Astrocyte (in vitro differentiated cells and primary cell): ENCODE data around the gene TP53AIP1. TPM values are rescaled to one million over a fixed set of nuclear protein-coding genes. Genes with fewer than 3 reads are reported as not detected.
A peak's percentile ranks its signal among the peaks of the same experiment; 100 is the strongest.

ENCODE experiments used
- DNase-seq: peaks from one replicate; pipeline ENCODE4 v3.0.0-alpha.2; 2010; ENCODE audit warnings: low read depth
- FAIRE-seq: peaks from 2 replicates; lab custom pipeline; 2011; peaks lifted over from hg19 to GRCh38; lab: Jason Lieb, UNC
- H2AFZ ChIP-seq: 2 replicates; pipeline ENCODE4 v1.6.0; 2012; ENCODE audit warnings: low read depth, low read length, inconsistent platforms
- H3K27ac ChIP-seq: 2 replicates; pipeline ENCODE4 v1.5.1; 2011; ENCODE audit warnings: low read depth, low read length, inconsistent platforms
- H3K27me3 ChIP-seq: 2 replicates; pipeline ENCODE4 v1.6.0; 2011; ENCODE audit warnings: low read length, inconsistent platforms; ENCODE audit not compliant: insufficient read depth
- H3K36me3 ChIP-seq: 2 replicates; pipeline ENCODE4 v1.5.1; 2011; ENCODE audit warnings: low read length, inconsistent platforms; ENCODE audit not compliant: insufficient read depth
- H3K4me1 ChIP-seq: 2 replicates; pipeline ENCODE4 v1.5.1; 2011; ENCODE audit warnings: low read length, inconsistent platforms; ENCODE audit not compliant: insufficient read depth
- H3K4me2 ChIP-seq: 2 replicates; pipeline ENCODE4 v1.6.0; 2012; ENCODE audit warnings: low read length, inconsistent platforms
- H3K4me3 ChIP-seq: 2 replicates; pipeline ENCODE4 v1.5.1; 2011; ENCODE audit warnings: low read depth, mild to moderate bottlenecking, low read length, inconsistent platforms; ENCODE audit not compliant: insufficient read depth
- H3K79me2 ChIP-seq: 2 replicates; pipeline ENCODE4 v1.6.0; 2012; ENCODE audit warnings: mild to moderate bottlenecking, low read length, inconsistent platforms; ENCODE audit not compliant: insufficient read depth
- H3K9ac ChIP-seq: 2 replicates; pipeline ENCODE4 v1.6.0; 2012; ENCODE audit warnings: mild to moderate bottlenecking, low read length, inconsistent platforms
- H3K9me3 ChIP-seq: 2 replicates; pipeline ENCODE4 v1.5.1; 2012; ENCODE audit warnings: low read depth, mild to moderate bottlenecking, low read length, inconsistent platforms; ENCODE audit not compliant: insufficient read depth
- H4K20me1 ChIP-seq: 2 replicates; pipeline ENCODE4 v1.6.0; 2012; ENCODE audit warnings: low read length, inconsistent platforms; ENCODE audit not compliant: insufficient read depth
- H3K27ac Mint-ChIP-seq: one replicate; pipeline ENCODE4 v1.8.0; 2021; ENCODE audit warnings: mild to moderate bottlenecking, mixed read lengths; ENCODE audit not compliant: unreplicated experiment
- H3K27me3 Mint-ChIP-seq: one replicate; pipeline ENCODE4 v1.8.0; 2021; ENCODE audit warnings: low read depth, mixed read lengths; ENCODE audit not compliant: unreplicated experiment
- H3K36me3 Mint-ChIP-seq: one replicate; pipeline ENCODE4 v1.8.0; 2021; ENCODE audit warnings: low read depth, mixed read lengths; ENCODE audit not compliant: unreplicated experiment
- H3K4me1 Mint-ChIP-seq: one replicate; pipeline ENCODE4 v1.8.0; 2021; ENCODE audit warnings: low read depth, mixed read lengths; ENCODE audit not compliant: unreplicated experiment
- H3K4me3 Mint-ChIP-seq: one replicate; pipeline ENCODE4 v1.8.0; 2021; ENCODE audit warnings: mild to moderate bottlenecking, moderate library complexity, mixed read lengths; ENCODE audit not compliant: unreplicated experiment
- H3K9me3 Mint-ChIP-seq: one replicate; pipeline ENCODE4 v1.8.0; 2021; ENCODE audit warnings: mild to moderate bottlenecking, mixed read lengths; ENCODE audit not compliant: unreplicated experiment
- CTCF ChIP-seq: IDR thresholded peaks from 2 replicates; pipeline ENCODE4 v1.5.1; 2011; ENCODE audit warnings: low read depth, mild to moderate bottlenecking, inconsistent platforms, low read length, moderate library complexity; ENCODE audit not compliant: insufficient read depth
- EZH2 ChIP-seq: IDR thresholded peaks from 2 replicates; pipeline ENCODE4 v1.6.1; 2012; ENCODE audit warnings: mild to moderate bottlenecking, low read length, inconsistent platforms; ENCODE audit not compliant: insufficient read depth
- total RNA-seq: library from RNA; stranded (reverse); gene quantifications from 2 replicates; pipeline ENCODE4 v1.2.1, GENCODE V29; 2021

Gene TP53AIP1
- total RNA-seq, 1 donor from 2014 or later: 0.20 TPM

GRCh38 chr11:128965485-128965884 lies 22.8 kb upstream of the TP53AIP1 start:
- no peak overlapping the region for H3K27ac ChIP-seq
- H4K20me1 ChIP-seq: no peaks in the 10 kb centered on the region
- no peaks in the 10 kb centered on the region for H3K27me3 ChIP-seq
- Mint-ChIP-seq H3K4me3 (no peak overlapping the region), H3K4me1 (peaks cover 5% of the 10 kb centered on the region), H3K27me3 (no peaks in the 10 kb centered on the region), H3K27ac (no peak overlapping the region), H3K36me3 (peaks cover 17% of the 10 kb centered on the region), H3K9me3 (no peaks in the 10 kb centered on the region)
- FAIRE-seq: no peak
- no peak overlapping the region for H3K9ac ChIP-seq
- no peaks in the 10 kb centered on the region for H3K9me3 ChIP-seq
- no peak overlapping the region for H2AFZ ChIP-seq
- TF ChIP-seq CTCF (no peak), EZH2 (no peak)
- no peaks in the 10 kb centered on the region for H3K79me2 ChIP-seq
- no peaks in the 10 kb centered on the region for H3K4me1 ChIP-seq
- DNase-seq: no peak
- H3K36me3 ChIP-seq: peaks cover 4% of the 10 kb centered on the region
- no peak overlapping the region for H3K4me2 ChIP-seq
- H3K4me3 ChIP-seq: no peak overlapping the region

GRCh38 chr11:128964463-128964930 lies 21.8 kb upstream of the TP53AIP1 start:
- no peaks in the 10 kb centered on the region for H3K27me3 Mint-ChIP-seq
- DNase-seq (no peak), FAIRE-seq (no peak)
- no peak overlapping the region for H3K4me3 Mint-ChIP-seq
- Histone ChIP-seq H3K9me3 (no peaks in the 10 kb centered on the region), H4K20me1 (no peaks in the 10 kb centered on the region), H3K4me3 (no peak overlapping the region), H3K9ac (no peak overlapping the region), H3K4me1 (no peaks in the 10 kb centered on the region), H3K4me2 (no peak overlapping the region), H3K27me3 (no peaks in the 10 kb centered on the region), H3K79me2 (no peaks in the 10 kb centered on the region), H3K27ac (no peak overlapping the region), H3K36me3 (peaks cover under 1% of the 10 kb centered on the region), H2AFZ (no peak overlapping the region)
- H3K4me1 Mint-ChIP-seq: peaks cover 5% of the 10 kb centered on the region
- TF ChIP-seq EZH2 (no peak), CTCF (no peak)
- peaks cover 7% of the 10 kb centered on the region for H3K36me3 Mint-ChIP-seq
- H3K27ac Mint-ChIP-seq: no peak overlapping the region
- H3K9me3 Mint-ChIP-seq: no peaks in the 10 kb centered on the region

GRCh38 chr11:128963744-128964325 lies 21.2 kb upstream of the TP53AIP1 start:
- no peaks in the 10 kb centered on the region for H3K9me3 Mint-ChIP-seq

More at GRCh38 chr11:128963744-128964325, 21.2 kb upstream of the TP53AIP1 start:
- no peaks in the 10 kb centered on the region for H3K27me3 Mint-ChIP-seq
- DNase-seq: peak; percentile 18
- no peak overlapping the region for H3K9ac ChIP-seq
- H3K4me1 ChIP-seq: no peaks in the 10 kb centered on the region
- no peaks in the 10 kb centered on the region for H4K20me1 ChIP-seq
- peaks cover 7% of the 10 kb centered on the region for H3K36me3 Mint-ChIP-seq
- H3K4me3 ChIP-seq: no peak overlapping the region
- H3K4me3 Mint-ChIP-seq: no peak overlapping the region
- H3K36me3 ChIP-seq: no peaks in the 10 kb centered on the region
- H2AFZ ChIP-seq: no peak overlapping the region
- no peak for TF ChIP-seq CTCF
- TF ChIP-seq EZH2: no peak
- FAIRE-seq: peak; percentile 13
- H3K79me2 ChIP-seq: no peaks in the 10 kb centered on the region
- H3K27ac ChIP-seq: no peak overlapping the region
- peaks cover 5% of the 10 kb centered on the region for H3K4me1 Mint-ChIP-seq
- no peak overlapping the region for H3K27ac Mint-ChIP-seq
- H3K4me2 ChIP-seq: no peak overlapping the region
- no peaks in the 10 kb centered on the region for H3K27me3 ChIP-seq
- H3K9me3 ChIP-seq: no peaks in the 10 kb centered on the region
